Mucosa of descending colon (tissue), 3 donors: ENCODE data around the gene WDFY3. TPM values are rescaled to one million over a fixed set of nuclear protein-coding genes. Genes with fewer than 3 reads are reported as not detected.

Source experiments
- ATAC-seq: fragments of 200-7000 bp; cut with Tn5 transposase; one replicate; pipeline ENCODE4 v1.9.1; 2020; ENCODE audit warnings: mild to moderate bottlenecking, moderate library complexity
- DNase-seq, 3 donors: peaks; one replicate each; pipeline ENCODE4 v3.0.0-alpha.2; 2020
- H3K36me3 ChIP-seq: fragments of 200-600 bp; one replicate; pipeline ENCODE4 v1.8.0; 2021; ENCODE audit warnings: low read depth, mild to moderate bottlenecking
- H3K4me1 ChIP-seq: fragments of 200-600 bp; one replicate; pipeline ENCODE4 v1.8.0; 2021; ENCODE audit warnings: low read depth, mild to moderate bottlenecking
- H3K4me3 ChIP-seq: fragments of 200-600 bp; one replicate; pipeline ENCODE4 v1.8.0; 2021; ENCODE audit warnings: mild to moderate bottlenecking
- H3K9me3 ChIP-seq: fragments of 200-600 bp; one replicate; pipeline ENCODE4 v1.8.0; 2021; ENCODE audit warnings: mild to moderate bottlenecking
- CTCF ChIP-seq: fragments of 200-600 bp; IDR thresholded peaks from one replicate; pipeline ENCODE4 v1.8.0; 2022; ENCODE audit warnings: antibody characterized with exemption, mild to moderate bottlenecking
- intact Hi-C, 2 donors: fragments of 100-400 bp; cut with DNase I in 1 of 2; cut with micrococcal nuclease in 1 of 2; formaldehyde crosslinking; loops; one replicate each; pipeline versions ENCODE4 v1.11.0 to v1.11.1; 2022; cut with DNase I, micrococcal nuclease
- total RNA-seq, 3 donors: library from RNA; stranded (reverse); fragmentation: NEBNext Ultra II Directional in 2 of 3; extraction: Animal tissue kit (Norgen Biotek cat#: 25700) in 2 of 3; gene quantifications; one replicate each; pipeline versions ENCODE4 v1.2.1 to v1.2.4, GENCODE V29; 2021 to 2023
- donor health status: DM: no; HTN: no; CAD: no; lungs with moderate emphysema.
- donor health status: DM: no; HTN: no; CAD: no.
- donor health status: DM: no; HTN: yes; CAD: no.

WDFY3 gene
- total RNA-seq, 3 donors from 2014 or later: 49.5 to 76.9 (median 55.5) TPM

GRCh38 chr4:84826681-84827080, 139.8 kb downstream of the WDFY3 start:
- ATAC-seq: no peak
- no peak overlapping the region for H3K4me3 ChIP-seq
- no peak for DNase-seq
- intact Hi-C loops: no loop called here
- no peaks in the 10 kb centered on the region for H3K4me1 ChIP-seq
- no peaks in the 10 kb centered on the region for H3K9me3 ChIP-seq
- no peak for TF ChIP-seq CTCF
- H3K36me3 ChIP-seq: no peaks in the 10 kb centered on the region

GRCh38 chr4:84825701-84826341, 140.7 kb downstream of the WDFY3 start:
- intact Hi-C loops: no loop called here

GRCh38 chr4:84821064-84821463, 145.4 kb downstream of the WDFY3 start:
- no peaks in the 10 kb centered on the region for H3K36me3 ChIP-seq
- ATAC-seq: no peak
- DNase-seq: no peak
- intact Hi-C loops: no loop called here
- TF ChIP-seq CTCF: no peak
- H3K9me3 ChIP-seq: no peaks in the 10 kb centered on the region
- no peaks in the 10 kb centered on the region for H3K4me1 ChIP-seq
- no peak overlapping the region for H3K4me3 ChIP-seq

More at GRCh38 chr4:84825701-84826341, 140.7 kb downstream of the WDFY3 start:
- Histone ChIP-seq H3K4me1 (no peaks in the 10 kb centered on the region), H3K4me3 (no peak overlapping the region), H3K9me3 (no peaks in the 10 kb centered on the region), H3K36me3 (no peaks in the 10 kb centered on the region)
- DNase-seq (no peak), ATAC-seq (no peak)
- no peak for TF ChIP-seq CTCF

- intact Hi-C loops: no loop called here
- H3K9me3 ChIP-seq: no peaks in the 10 kb centered on the region
- H3K4me1 ChIP-seq: no peaks in the 10 kb centered on the region
- no peak overlapping the region for H3K4me3 ChIP-seq
- H3K36me3 ChIP-seq: no peaks in the 10 kb centered on the region
- no peak for TF ChIP-seq CTCF
- ATAC-seq (peak; percentile 47), DNase-seq (no peak)
Measured at GRCh38 chr4:84814094-84814750, 152.3 kb downstream of the WDFY3 start.

- H3K4me3 ChIP-seq: no peak overlapping the region
- no peaks in the 10 kb centered on the region for H3K4me1 ChIP-seq
- TF ChIP-seq CTCF: no peak
- intact Hi-C loops: no loop called here
- no peak for ATAC-seq
- no peaks in the 10 kb centered on the region for H3K9me3 ChIP-seq
- no peaks in the 10 kb centered on the region for H3K36me3 ChIP-seq
- DNase-seq: no peak
Measured at GRCh38 chr4:84809946-84810345, 156.5 kb downstream of the WDFY3 start.
